Measurements from ENCODE around the gene PIGN. TPM values are rescaled to one million over a fixed set of nuclear protein-coding genes. Genes with fewer than 3 reads are reported as not detected.

PIGN gene
- total RNA-seq, 2 experiments from 2014 or later: 29.0 to 29.4 TPM

DNA sequence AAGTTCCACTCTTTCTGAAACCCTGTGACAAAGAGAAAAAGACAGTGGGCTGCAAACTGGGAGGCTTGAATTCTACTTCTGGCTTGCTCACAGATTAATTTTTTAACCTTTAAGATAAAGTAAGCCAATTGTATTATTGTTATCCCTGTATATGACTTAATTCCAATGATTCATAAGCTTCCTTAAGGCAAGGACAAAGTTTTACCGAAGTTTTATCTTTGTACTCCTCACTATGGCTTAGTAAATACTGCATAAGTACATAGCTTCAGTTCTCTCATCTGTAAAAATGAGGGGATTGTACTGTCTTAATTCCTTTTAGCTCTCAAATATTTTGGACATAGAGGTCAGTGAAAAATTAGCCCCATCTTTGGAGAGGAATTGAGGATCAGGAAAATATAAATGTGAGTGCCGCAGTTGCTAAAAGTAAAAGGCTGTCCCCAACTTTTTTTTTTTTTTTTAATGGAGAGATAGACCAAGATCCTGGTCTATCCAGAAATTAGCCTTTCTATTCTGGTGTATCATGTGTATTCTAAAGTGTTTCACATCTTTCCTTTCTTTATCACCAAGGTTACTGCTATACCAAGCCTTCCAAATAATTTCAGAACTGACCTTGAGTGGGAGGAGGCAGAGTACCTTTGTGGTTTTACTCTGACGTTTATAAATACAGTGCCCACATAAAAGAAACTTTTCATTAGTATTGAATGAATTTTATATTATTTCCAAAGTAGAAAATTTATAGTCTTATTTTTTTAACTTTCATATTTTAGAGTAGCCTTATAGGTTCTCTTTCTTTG lies 13.5 kb upstream of the PIGN start:
- ATAC-seq: peak; percentile 45
- CTCF ChIA-PET: interaction anchor here (0.5 to 4.3 kb wide), 11 partner anchors 10 to 1139 kb away, joined by 3 to 24 read pairs (median 3); partner anchors contain the start of genes PIGN and RELCH
- POLR2A ChIA-PET: no interaction called here
- no peaks in the 10 kb centered on the region for H3K36me3 Mint-ChIP-seq (ENCODE audit: low read depth)
- H3K27me3 Mint-ChIP-seq: no peaks in the 10 kb centered on the region
- H3K4me1 Mint-ChIP-seq: peaks cover 50% of the 10 kb centered on the region
- no peak overlapping the region for H3K27ac Mint-ChIP-seq
- intact Hi-C loops (cut with DNase I, micrococcal nuclease): no loop called here
- no peak overlapping the region for H3K4me3 Mint-ChIP-seq
- no peak for DNase-seq
- H3K9me3 Mint-ChIP-seq (ENCODE audit: low read depth): no peaks in the 10 kb centered on the region

DNA sequence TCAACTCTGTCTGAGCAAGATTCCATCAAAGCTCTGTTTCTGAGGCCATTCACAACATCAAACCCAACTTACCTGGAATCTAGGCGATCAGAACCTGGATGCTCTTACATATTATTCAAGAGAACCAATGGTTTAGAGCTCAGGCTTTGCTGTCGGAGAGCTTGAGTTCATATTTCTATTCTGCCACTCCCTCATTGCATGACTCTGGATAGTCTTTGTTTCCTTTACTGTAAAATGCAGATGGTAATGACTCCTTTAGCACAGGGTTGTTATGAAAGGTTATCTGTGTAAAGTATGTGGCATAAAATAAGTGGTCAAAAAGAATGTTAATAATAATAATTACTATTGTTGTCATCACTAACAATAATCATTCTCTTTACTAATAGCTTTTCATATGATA lies 12.8 kb upstream of the PIGN start:
- Mint-ChIP-seq H3K4me3 (no peak overlapping the region), H3K9me3 (ENCODE audit: low read depth) (no peaks in the 10 kb centered on the region), H3K27me3 (no peaks in the 10 kb centered on the region), H3K4me1 (peaks cover 51% of the 10 kb centered on the region), H3K27ac (no peak overlapping the region), H3K36me3 (ENCODE audit: low read depth) (no peaks in the 10 kb centered on the region)
- intact Hi-C loops (cut with DNase I, micrococcal nuclease): no loop called here
- DNase-seq (no peak), ATAC-seq (no peak)
- ChIA-PET CTCF (interaction anchor here (0.5 to 4.3 kb wide), 10 partner anchors 10 to 1140 kb away, joined by 3 to 24 read pairs (median 4); no protein-coding TSS in a partner anchor), POLR2A (no interaction called here)

DNA sequence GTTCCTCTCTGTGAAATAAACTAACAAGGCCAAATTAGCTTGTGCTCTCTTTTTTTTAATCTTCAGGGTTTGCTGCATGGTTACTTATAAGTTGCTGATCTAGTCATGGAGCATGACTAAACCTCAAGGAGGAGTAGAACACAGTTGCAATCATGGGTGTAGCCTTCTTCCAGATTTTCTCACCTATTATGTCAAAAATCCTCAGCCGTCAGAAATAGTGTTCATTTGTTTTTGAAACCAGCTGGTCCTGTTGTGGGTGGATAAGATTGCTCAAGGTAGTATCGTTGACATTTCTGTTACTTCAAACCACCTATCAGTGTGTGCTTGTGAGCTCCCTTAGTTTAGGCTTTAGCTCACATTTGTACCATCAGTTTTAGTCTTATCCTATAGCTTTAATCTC lies 11.4 kb upstream of the PIGN start:
- Mint-ChIP-seq H3K4me1 (peaks cover 61% of the 10 kb centered on the region), H3K9me3 (ENCODE audit: low read depth) (no peaks in the 10 kb centered on the region), H3K4me3 (no peak overlapping the region), H3K27me3 (no peaks in the 10 kb centered on the region), H3K27ac (no peak overlapping the region), H3K36me3 (ENCODE audit: low read depth) (no peaks in the 10 kb centered on the region)
- ChIA-PET POLR2A (interaction anchor here (0.8 to 2.1 kb wide), 2 partner anchors 11 to 49 kb away, joined by 3 to 10 read pairs; partner anchors contain the start of genes PIGN and RELCH), CTCF (interaction anchor here (1.5 to 4.3 kb wide), 6 partner anchors 11 to 51 kb away, joined by 4 to 24 read pairs (median 8); partner anchors contain the start of genes PIGN and RELCH)
- ATAC-seq (peak; percentile 84), DNase-seq (no peak)
- intact Hi-C loops (cut with DNase I, micrococcal nuclease): no loop called here

DNA sequence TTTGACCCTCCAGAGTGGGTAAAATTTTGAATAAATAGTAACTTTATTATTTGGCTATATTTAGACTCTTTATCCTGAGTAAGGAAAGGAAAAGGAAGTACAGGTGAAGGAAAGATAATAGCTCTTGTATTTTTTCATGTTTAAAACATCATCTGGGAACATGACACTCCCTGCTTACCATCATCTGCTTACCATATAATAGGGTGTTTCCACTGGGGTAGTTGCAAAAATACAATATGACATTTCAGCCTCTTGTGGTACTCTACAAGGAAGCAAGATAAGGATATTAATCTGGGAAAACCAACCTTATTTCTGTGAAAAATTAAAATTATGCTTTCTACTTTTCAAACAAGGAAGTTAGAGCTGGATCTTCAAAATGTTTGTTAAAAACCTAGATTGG lies 10.1 kb upstream of the PIGN start:
- intact Hi-C loops (cut with DNase I, micrococcal nuclease): no loop called here
- Mint-ChIP-seq H3K36me3 (ENCODE audit: low read depth) (peaks cover 8% of the 10 kb centered on the region), H3K4me3 (no peak overlapping the region), H3K9me3 (ENCODE audit: low read depth) (peaks cover 3% of the 10 kb centered on the region), H3K27me3 (no peaks in the 10 kb centered on the region), H3K4me1 (peaks cover 72% of the 10 kb centered on the region), H3K27ac (no peak overlapping the region)
- ChIA-PET POLR2A (interaction anchor here (2.1 kb wide), 1 partner anchor 10 kb away, joined by 10 read pairs; the partner anchor contains the start of genes PIGN and RELCH), CTCF (interaction anchor here (0.7 to 4.3 kb wide), 7 partner anchors 10 to 997 kb away, joined by 3 to 24 read pairs (median 3); partner anchors contain the start of genes PIGN and RELCH)
- ATAC-seq (no peak), DNase-seq (no peak)

DNA sequence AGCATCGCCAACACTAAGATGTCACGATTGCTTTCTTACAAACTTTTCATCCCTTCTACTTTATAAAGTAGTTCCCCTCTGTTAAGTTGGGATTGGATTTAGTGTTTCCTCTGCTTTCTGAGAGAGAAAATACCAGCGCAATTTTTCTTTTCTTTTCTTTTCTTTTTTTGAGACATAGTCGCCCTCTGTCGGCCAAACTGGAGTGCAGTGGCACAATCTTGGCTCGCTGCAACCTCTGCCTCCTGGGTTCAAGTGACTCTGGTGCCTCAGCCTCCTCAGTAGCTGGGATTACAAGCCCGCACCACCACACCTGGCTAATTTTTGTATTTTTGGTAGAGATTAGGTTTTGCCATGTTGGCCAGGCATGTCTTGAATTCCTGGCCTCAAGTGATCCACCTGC lies 9.2 kb upstream of the PIGN start:
- no peak for DNase-seq
- ChIA-PET CTCF (interaction anchor here (2.7 kb wide), 1 partner anchor 9 kb away, joined by 9 read pairs; the partner anchor contains the start of genes PIGN and RELCH), POLR2A (no interaction called here)
- intact Hi-C loops (cut with DNase I, micrococcal nuclease): no loop called here
- H3K9me3 Mint-ChIP-seq (ENCODE audit: low read depth): peaks cover 3% of the 10 kb centered on the region
- no peak for ATAC-seq
- H3K36me3 Mint-ChIP-seq (ENCODE audit: low read depth): peaks cover 15% of the 10 kb centered on the region
- no peak overlapping the region for H3K4me3 Mint-ChIP-seq
- no peaks in the 10 kb centered on the region for H3K27me3 Mint-ChIP-seq
- H3K27ac Mint-ChIP-seq: no peak overlapping the region
- H3K4me1 Mint-ChIP-seq: peaks cover 81% of the 10 kb centered on the region

DNA sequence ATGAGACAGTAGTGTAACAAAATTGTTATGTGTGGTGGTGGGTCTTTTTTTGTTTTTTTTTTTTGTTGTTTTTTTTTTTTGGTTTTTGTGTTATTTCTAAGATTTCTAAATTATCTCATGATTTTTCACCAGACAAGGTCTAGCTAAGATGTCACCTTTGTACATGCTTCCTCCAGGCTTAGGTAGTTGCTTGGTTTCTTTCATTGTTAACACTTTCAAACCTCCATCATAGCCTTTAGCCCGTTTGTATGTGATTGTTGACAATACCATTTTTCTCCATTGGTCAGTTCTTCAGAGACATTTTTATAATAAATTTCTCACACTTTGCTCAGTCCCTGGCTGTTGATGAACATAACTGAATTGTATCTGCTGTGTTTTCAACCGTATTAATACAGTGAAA lies 2.4 kb upstream of the PIGN start:
- Mint-ChIP-seq H3K36me3 (ENCODE audit: low read depth) (peaks cover 24% of the 10 kb centered on the region), H3K27me3 (no peaks in the 10 kb centered on the region), H3K4me3 (peak overlapping the region; percentile 98), H3K27ac (no peak overlapping the region), H3K4me1 (peaks cover 62% of the 10 kb centered on the region), H3K9me3 (ENCODE audit: low read depth) (peaks cover 3% of the 10 kb centered on the region)
- POLR2A ChIA-PET: interaction anchor here (0.7 kb wide), 1 partner anchor 364 kb away, joined by 5 read pairs; no protein-coding TSS in a partner anchor
- intact Hi-C loops (cut with DNase I, micrococcal nuclease): loop anchor here (5.0 kb wide), 2 partner anchors 297 to 398 kb away; partner anchors contain the start of gene RNF152 (in 1 of the 2)
- no peak for DNase-seq
- CTCF ChIA-PET: interaction anchor here (1.4 to 2.0 kb wide), 2 partner anchors 10 to 60 kb away, joined by 3 to 5 read pairs; no protein-coding TSS in a partner anchor
- no peak for ATAC-seq

DNA sequence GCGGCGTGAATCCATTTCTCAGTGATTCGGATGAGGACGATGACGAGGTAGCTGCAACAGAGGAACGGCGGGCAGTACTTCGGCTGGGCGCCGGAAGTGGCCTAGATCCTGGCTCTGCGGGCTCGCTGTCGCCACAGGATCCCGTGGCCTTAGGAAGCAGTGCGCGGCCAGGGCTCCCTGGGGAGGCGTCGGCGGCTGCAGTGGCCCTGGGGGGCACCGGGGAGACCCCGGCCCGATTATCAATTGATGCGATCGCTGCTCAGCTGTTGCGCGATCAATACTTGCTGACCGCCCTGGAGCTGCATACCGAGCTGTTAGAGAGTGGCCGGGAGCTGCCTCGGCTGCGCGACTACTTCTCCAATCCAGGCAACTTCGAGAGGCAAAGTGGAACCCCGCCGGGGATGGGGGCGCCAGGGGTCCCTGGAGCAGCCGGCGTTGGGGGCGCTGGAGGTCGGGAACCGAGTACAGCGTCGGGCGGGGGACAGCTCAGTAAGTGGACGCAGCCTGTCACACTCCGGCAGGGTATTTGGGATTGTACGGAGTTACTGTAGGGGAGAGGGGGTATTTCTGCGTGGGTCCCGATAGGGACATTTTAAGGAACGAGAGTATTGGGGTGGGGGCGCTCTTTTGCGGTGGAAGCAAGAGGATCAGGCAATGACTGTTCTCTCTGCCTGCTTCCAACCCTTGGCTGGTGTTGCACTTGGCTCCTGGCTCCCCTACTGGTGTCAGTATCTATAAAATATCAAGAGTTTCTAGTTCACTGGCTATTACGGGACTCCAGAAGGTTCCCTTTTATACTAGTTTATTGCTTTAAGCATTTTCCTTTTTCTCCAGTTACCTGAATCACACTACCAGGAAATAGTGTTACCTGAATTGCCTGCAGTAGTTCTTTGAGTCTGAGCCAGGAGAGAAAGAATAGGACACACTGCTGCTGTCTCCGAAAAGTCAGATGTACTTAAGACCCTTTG lies 971 bp upstream of the PIGN start:
- peaks cover 24% of the 10 kb centered on the region for H3K36me3 Mint-ChIP-seq (ENCODE audit: low read depth)
- no peaks in the 10 kb centered on the region for H3K27me3 Mint-ChIP-seq
- ATAC-seq (no peak), DNase-seq (peak; percentile 62)
- intact Hi-C loops (cut with DNase I, micrococcal nuclease): loop anchor here (1.0 to 5.0 kb wide), 12 partner anchors 61 to 1234 kb away; partner anchors contain the start of genes PHLPP1 (in 2 of the 2), KDSR (in 1 of the 2), RNF152 (in 1 of the 2) and TNFRSF11A (in 1 of the 2)
- peak overlapping the region; percentile 96 for H3K27ac Mint-ChIP-seq
- CTCF ChIA-PET: interaction anchor here (0.5 to 10.0 kb wide), 8 partner anchors 10 to 870 kb away, joined by 3 to 125 read pairs (median 4); no protein-coding TSS in a partner anchor
- H3K4me3 Mint-ChIP-seq: peak overlapping the region; percentile 98
- POLR2A ChIA-PET: interaction anchor here (1.4 to 1.7 kb wide), 2 partner anchors 10 to 336 kb away, joined by 3 to 10 read pairs; no protein-coding TSS in a partner anchor
- peaks cover 52% of the 10 kb centered on the region for H3K4me1 Mint-ChIP-seq
- H3K9me3 Mint-ChIP-seq (ENCODE audit: low read depth): peaks cover 3% of the 10 kb centered on the region

DNA sequence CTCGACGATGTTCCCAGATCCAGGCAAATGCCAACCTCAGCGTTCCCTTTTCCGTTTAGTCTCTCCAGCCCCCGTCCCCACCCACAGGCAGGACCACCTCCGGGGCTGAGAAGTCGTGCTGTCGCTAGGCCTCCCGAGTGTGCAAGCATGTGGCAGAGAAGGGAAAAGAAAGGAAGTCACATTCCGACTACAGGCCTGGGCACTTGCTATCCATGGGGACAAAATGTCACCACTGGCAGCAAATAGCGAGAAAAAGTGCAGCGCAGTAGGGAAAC lies 420 bp downstream of the PIGN start:
- ChIA-PET CTCF (interaction anchor here (0.6 to 10.0 kb wide), 5 partner anchors 14 to 132 kb away, joined by 3 to 125 read pairs (median 5); no protein-coding TSS in a partner anchor), POLR2A (interaction anchor here (0.7 to 1.7 kb wide), 2 partner anchors 11 to 335 kb away, joined by 3 to 10 read pairs; no protein-coding TSS in a partner anchor)
- peaks cover 11% of the 10 kb centered on the region for H3K36me3 Mint-ChIP-seq (ENCODE audit: low read depth)
- ATAC-seq: no peak
- no peaks in the 10 kb centered on the region for H3K27me3 Mint-ChIP-seq
- peak overlapping the region; percentile 98 for H3K4me3 Mint-ChIP-seq
- intact Hi-C loops (cut with DNase I, micrococcal nuclease): loop anchor here (2.0 to 5.0 kb wide), 4 partner anchors 234 to 1180 kb away; partner anchors contain the start of genes KDSR (in 1 of the 2) and RNF152 (in 1 of the 2)
- H3K4me1 Mint-ChIP-seq: peaks cover 38% of the 10 kb centered on the region
- H3K9me3 Mint-ChIP-seq (ENCODE audit: low read depth): no peaks in the 10 kb centered on the region
- DNase-seq: no peak
- peak overlapping the region; percentile 90 for H3K27ac Mint-ChIP-seq

DNA sequence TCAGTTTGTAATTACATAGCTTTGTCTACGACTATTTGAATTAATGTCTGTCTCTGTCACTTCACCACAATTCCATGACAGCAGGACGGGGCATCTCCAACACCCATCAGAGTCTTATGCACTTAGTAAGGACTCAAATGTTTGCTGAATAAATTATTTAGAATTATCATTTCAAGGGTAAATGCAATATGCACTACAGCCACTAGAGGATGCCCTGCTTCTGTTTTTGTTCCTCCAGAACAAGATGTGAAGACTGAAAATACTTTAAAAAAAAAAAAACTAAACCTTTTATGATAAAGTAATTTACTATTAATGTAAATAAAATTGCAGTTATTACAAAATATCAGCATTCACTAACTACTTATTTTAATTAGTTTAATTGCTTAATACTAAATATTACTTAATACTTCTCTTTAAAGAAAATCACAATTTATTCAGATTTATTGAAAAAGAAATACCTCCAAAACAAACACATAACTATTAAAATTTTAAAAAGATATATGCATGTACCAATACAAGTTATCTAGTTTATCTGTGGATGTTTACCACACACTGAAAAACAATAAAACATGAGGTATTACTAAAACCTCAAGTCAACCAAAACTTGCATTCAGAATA lies 3.2 kb downstream of the PIGN start:
- H3K36me3 Mint-ChIP-seq (ENCODE audit: low read depth): no peaks in the 10 kb centered on the region
- CTCF ChIA-PET: interaction anchor here (0.7 to 10.0 kb wide), 11 partner anchors 9 to 81 kb away, joined by 3 to 125 read pairs (median 4); no protein-coding TSS in a partner anchor
- peak; percentile 55 for DNase-seq
- no peaks in the 10 kb centered on the region for H3K27me3 Mint-ChIP-seq
- ATAC-seq: no peak
- peaks cover 13% of the 10 kb centered on the region for H3K4me1 Mint-ChIP-seq
- H3K4me3 Mint-ChIP-seq: no peak overlapping the region
- POLR2A ChIA-PET: no interaction called here
- H3K9me3 Mint-ChIP-seq (ENCODE audit: low read depth): no peaks in the 10 kb centered on the region
- intact Hi-C loops (cut with DNase I, micrococcal nuclease): loop anchor here (1.0 to 5.0 kb wide), 4 partner anchors 66 to 799 kb away; no protein-coding TSS in a partner anchor
- no peak overlapping the region for H3K27ac Mint-ChIP-seq

DNA sequence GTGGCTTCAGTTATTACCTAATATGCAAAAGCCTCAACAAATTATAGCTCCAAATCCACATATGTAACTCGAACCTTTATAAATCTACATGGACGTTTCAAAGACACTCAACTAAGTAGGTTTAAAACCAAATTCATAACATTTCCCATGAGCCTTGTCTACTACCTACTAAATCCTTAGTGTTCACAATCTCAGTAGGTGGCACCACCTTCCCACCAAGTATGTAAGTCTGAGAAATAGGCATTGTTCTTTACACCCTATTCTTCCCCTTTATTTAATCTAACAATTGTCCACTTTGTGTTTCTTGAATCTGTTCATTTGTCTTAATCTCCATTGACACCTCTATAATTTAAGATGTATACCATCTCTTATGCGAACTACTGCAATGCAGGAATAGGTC lies 4.6 kb downstream of the PIGN start:
- Mint-ChIP-seq H3K4me1 (peaks cover 13% of the 10 kb centered on the region), H3K36me3 (ENCODE audit: low read depth) (no peaks in the 10 kb centered on the region), H3K27me3 (no peaks in the 10 kb centered on the region), H3K27ac (no peak overlapping the region), H3K9me3 (ENCODE audit: low read depth) (no peaks in the 10 kb centered on the region), H3K4me3 (no peak overlapping the region)
- no peak for DNase-seq
- ChIA-PET CTCF (interaction anchor here (1.1 to 10.0 kb wide), 6 partner anchors 9 to 83 kb away, joined by 3 to 125 read pairs (median 6); no protein-coding TSS in a partner anchor), POLR2A (no interaction called here)
- intact Hi-C loops (cut with DNase I, micrococcal nuclease): loop anchor here in 1 of 2 experiments (5.0 kb wide), 1 partner anchor 800 kb away; no protein-coding TSS in a partner anchor
- ATAC-seq: no peak

All from activated CD4-positive, alpha-beta T cell treated with anti-CD3 and anti-CD28 coated beads for 36 hours (primary cell).